H9 (cell line): ENCODE data around the gene ILK. TPM values are rescaled to one million over a fixed set of nuclear protein-coding genes. Genes with fewer than 3 reads are reported as not detected.

Source experiments
- DNase-seq: peaks from one replicate; pipeline ENCODE4 v3.0.0-alpha.2; 2017
- H2AFZ ChIP-seq: one replicate; pipeline ENCODE4 v1.6.1; 2013; ENCODE audit warnings: mild to moderate bottlenecking, low read length, control low read depth, moderate library complexity
- H2AK5ac ChIP-seq: 2 replicates; pipeline ENCODE4 v1.6.1; 2013; ENCODE audit warnings: low read length, control low read depth, mixed read lengths; ENCODE audit not compliant: insufficient read length
- H2BK120ac ChIP-seq: one replicate; pipeline ENCODE4 v1.6.1; 2013; ENCODE audit warnings: low read depth, mild to moderate bottlenecking, low read length, control low read depth, inconsistent platforms; ENCODE audit not compliant: poor library complexity, severe bottlenecking
- H2BK12ac ChIP-seq: 2 replicates; pipeline ENCODE4 v1.6.1; 2013; ENCODE audit warnings: low read length, control low read depth, mixed read lengths, low read depth; ENCODE audit not compliant: insufficient read length
- H2BK15ac ChIP-seq: 2 replicates; pipeline ENCODE4 v1.6.1; 2013; ENCODE audit warnings: low read depth, low read length, control low read depth
- H2BK20ac ChIP-seq: one replicate; pipeline ENCODE4 v1.6.1; 2013; ENCODE audit warnings: low read depth, mild to moderate bottlenecking, low read length, control low read depth, inconsistent platforms; ENCODE audit not compliant: poor library complexity, severe bottlenecking
- H2BK5ac ChIP-seq: 2 replicates; pipeline ENCODE4 v1.6.1; 2013; ENCODE audit warnings: low read length, control low read depth, mixed read lengths; ENCODE audit not compliant: insufficient read length
- H3K14ac ChIP-seq: 2 replicates; pipeline ENCODE4 v1.6.1; 2013; ENCODE audit warnings: low read length, control low read depth; ENCODE audit not compliant: insufficient read depth
- H3K18ac ChIP-seq: 2 replicates; pipeline ENCODE4 v1.6.1; 2013; ENCODE audit warnings: low read depth, mild to moderate bottlenecking, mixed read lengths, low read length, control low read depth; ENCODE audit not compliant: insufficient read length
- H3K23ac ChIP-seq: 2 replicates; pipeline ENCODE4 v1.6.1; 2013; ENCODE audit warnings: low read length, control low read depth, mixed read lengths, low read depth; ENCODE audit not compliant: insufficient read length
- H3K23me2 ChIP-seq: 2 replicates; pipeline ENCODE4 v1.6.1; 2013; ENCODE audit warnings: low read depth, mild to moderate bottlenecking, mixed read lengths, low read length, control low read depth; ENCODE audit not compliant: insufficient read length, poor library complexity, severe bottlenecking
- H3K27ac ChIP-seq: 2 replicates; pipeline ENCODE4 v1.5.1; 2013; ENCODE audit warnings: low read length, control low read depth, mixed read lengths, low read depth; ENCODE audit not compliant: insufficient read length
- H3K27me3 ChIP-seq: 2 replicates; pipeline ENCODE4 v1.6.1; 2013; ENCODE audit warnings: low read length, control low read depth, inconsistent platforms; ENCODE audit not compliant: insufficient read depth
- H3K4ac ChIP-seq: 2 replicates; pipeline ENCODE4 v1.6.1; 2013; ENCODE audit warnings: low read depth, mild to moderate bottlenecking, control low read depth, inconsistent platforms, low read length, moderate library complexity
- H3K4me1 ChIP-seq: 2 replicates; pipeline ENCODE4 v1.6.1; 2013; ENCODE audit warnings: low read length, control low read depth, inconsistent platforms; ENCODE audit not compliant: insufficient read depth
- H3K4me2 ChIP-seq: 2 replicates; pipeline ENCODE4 v1.6.1; 2013; ENCODE audit warnings: low read length, control low read depth, mixed read lengths; ENCODE audit not compliant: insufficient read length, insufficient read depth
- H3K56ac ChIP-seq: 2 replicates; pipeline ENCODE4 v1.6.1; 2013; ENCODE audit warnings: low read depth, mild to moderate bottlenecking, mixed read lengths, low read length, control low read depth; ENCODE audit not compliant: insufficient read length
- H3K79me1 ChIP-seq: 2 replicates; pipeline ENCODE4 v1.6.1; 2013; ENCODE audit warnings: low read depth, mild to moderate bottlenecking, moderate library complexity, low read length, control low read depth, inconsistent platforms; ENCODE audit not compliant: insufficient read depth, poor library complexity, severe bottlenecking
- H3K79me2 ChIP-seq: 2 replicates; pipeline ENCODE4 v1.6.1; 2013; ENCODE audit warnings: low read length, control low read depth, inconsistent platforms; ENCODE audit not compliant: insufficient read depth
- H3K9ac ChIP-seq: 2 replicates; pipeline ENCODE4 v1.6.1; 2013; ENCODE audit warnings: low read length, control low read depth, mixed read lengths; ENCODE audit not compliant: insufficient read length; ENCODE audit errors: extremely low read depth
- H3K9me3 ChIP-seq: one replicate; pipeline ENCODE4 v1.6.1; 2013; ENCODE audit warnings: low read depth, low read length, inconsistent platforms; ENCODE audit not compliant: control insufficient read depth
- H3T11ph ChIP-seq: one replicate; pipeline ENCODE4 v1.6.1; 2013; ENCODE audit warnings: mild to moderate bottlenecking, low read length, control low read depth, inconsistent platforms
- H4K20me1 ChIP-seq: one replicate; pipeline ENCODE4 v1.6.1; 2013; ENCODE audit not compliant: control insufficient read depth, insufficient read length, insufficient read depth
- H4K5ac ChIP-seq: 2 replicates; pipeline ENCODE4 v1.6.1; 2013; ENCODE audit warnings: low read depth, mild to moderate bottlenecking, mixed read lengths, low read length, control low read depth; ENCODE audit not compliant: insufficient read length
- H4K8ac ChIP-seq: replicated peaks from 2 replicates; pipeline ENCODE4 v1.6.1; 2013; ENCODE audit warnings: low read length, control low read depth, mixed read lengths, low read depth; ENCODE audit not compliant: insufficient read length
- H4K91ac ChIP-seq: 2 replicates; pipeline ENCODE4 v1.6.1; 2013; ENCODE audit warnings: low read depth, mild to moderate bottlenecking, moderate library complexity, mixed read lengths, low read length, control low read depth; ENCODE audit not compliant: insufficient read length
- H3K27ac Mint-ChIP-seq, 3 experiments: 2 replicates in 2 of 3; 3 replicates in 1 of 3; pipeline ENCODE4 v1.8.0; 2020 to 2021; ENCODE audit warnings: mixed read lengths in 3 of 3, mild to moderate bottlenecking in 1 of 3, moderate library complexity in 1 of 3
- H3K27me3 Mint-ChIP-seq: 2 replicates; pipeline ENCODE4 v1.8.0; 2021; ENCODE audit warnings: low read depth, mild to moderate bottlenecking, moderate library complexity, mixed read lengths
- H3K36me3 Mint-ChIP-seq, 3 experiments: 2 replicates in 2 of 3; 3 replicates in 1 of 3; pipeline ENCODE4 v1.8.0; 2020 to 2021; ENCODE audit warnings: low read depth in 3 of 3, mixed read lengths in 3 of 3; ENCODE audit not compliant: insufficient read depth in 1 of 3
- H3K4me1 Mint-ChIP-seq, 2 experiments: 2 replicates each; pipeline ENCODE4 v1.8.0; 2020; ENCODE audit warnings: mixed read lengths in 2 of 2
- H3K4me3 Mint-ChIP-seq, 2 experiments: 2 replicates in 1 of 2; 3 replicates in 1 of 2; pipeline ENCODE4 v1.8.0; 2020 to 2021; ENCODE audit warnings: mild to moderate bottlenecking in 2 of 2, mixed read lengths in 2 of 2, moderate library complexity in 1 of 2
- H3K9me3 Mint-ChIP-seq, 2 experiments: 2 replicates in 1 of 2; 3 replicates in 1 of 2; pipeline ENCODE4 v1.8.0; 2020; ENCODE audit warnings: mild to moderate bottlenecking in 2 of 2, mixed read lengths in 2 of 2, moderate library complexity in 1 of 2
- WGBS: extraction: QIAGEN DNeasy Blood & Tissue Kit; methylation state at CpG from one replicate; pipeline ENCODE4 v1.1.7; 2013; ENCODE audit warnings: missing lambda C conversion rate, low lambda C conversion rate, mixed read lengths; ENCODE audit not compliant: insufficient read length; ENCODE audit errors: extremely low coverage; 5-methylcytosine and 5-hydroxymethylcytosine counted together
- total RNA-seq: library from RNA; stranded (reverse); gene quantifications from 2 replicates; pipeline ENCODE4 v1.2.1, GENCODE V29; 2021
- TF ChIP-seq, protein P1 (sequence below): fragments of 200-600 bp; sonication (generic); conservative IDR thresholded peaks from 3 replicates; pipeline ENCODE4 v1.8.0; 2021; ENCODE audit warnings: antibody characterized with exemption, mild to moderate bottlenecking

The ILK gene
- total RNA-seq, 1 experiment from 2014 or later = 100 TPM

- Mint-ChIP-seq H3K27ac (no peak overlapping the region), H3K27me3 (peaks cover 49% of the 10 kb centered on the region), H3K4me1 (peaks cover 3% of the 10 kb centered on the region in 2 experiments; a peak in 2 of 4 replicates), H3K4me3 (peak overlapping the region; percentile 59 to 76), H3K9me3 (no peaks in the 10 kb centered on the region), H3K36me3 (peaks cover 2 to 28% (median 17%) of the 10 kb centered on the region in 3 experiments; a peak in 6 of 7 replicates)
- no peaks in the 10 kb centered on the region for H4K20me1 ChIP-seq
- H4K8ac ChIP-seq = no peak overlapping the region
- H3K23me2 ChIP-seq = peaks cover 9% of the 10 kb centered on the region
- no peak for DNase-seq
- WGBS = no CpG with 5 or more reads among the region's 28 CpGs
- H2BK5ac ChIP-seq = no peak overlapping the region
- H3K27me3 ChIP-seq = peaks cover 18% of the 10 kb centered on the region; the same call in 1 of the 2 replicates
- no peak overlapping the region for H2BK12ac ChIP-seq
- no peaks in the 10 kb centered on the region for H3K79me2 ChIP-seq
- H2AK5ac ChIP-seq = no peak overlapping the region
- no peak overlapping the region for H4K91ac ChIP-seq
- no peak overlapping the region for H3K23ac ChIP-seq
- TF ChIP-seq, protein P1, sequence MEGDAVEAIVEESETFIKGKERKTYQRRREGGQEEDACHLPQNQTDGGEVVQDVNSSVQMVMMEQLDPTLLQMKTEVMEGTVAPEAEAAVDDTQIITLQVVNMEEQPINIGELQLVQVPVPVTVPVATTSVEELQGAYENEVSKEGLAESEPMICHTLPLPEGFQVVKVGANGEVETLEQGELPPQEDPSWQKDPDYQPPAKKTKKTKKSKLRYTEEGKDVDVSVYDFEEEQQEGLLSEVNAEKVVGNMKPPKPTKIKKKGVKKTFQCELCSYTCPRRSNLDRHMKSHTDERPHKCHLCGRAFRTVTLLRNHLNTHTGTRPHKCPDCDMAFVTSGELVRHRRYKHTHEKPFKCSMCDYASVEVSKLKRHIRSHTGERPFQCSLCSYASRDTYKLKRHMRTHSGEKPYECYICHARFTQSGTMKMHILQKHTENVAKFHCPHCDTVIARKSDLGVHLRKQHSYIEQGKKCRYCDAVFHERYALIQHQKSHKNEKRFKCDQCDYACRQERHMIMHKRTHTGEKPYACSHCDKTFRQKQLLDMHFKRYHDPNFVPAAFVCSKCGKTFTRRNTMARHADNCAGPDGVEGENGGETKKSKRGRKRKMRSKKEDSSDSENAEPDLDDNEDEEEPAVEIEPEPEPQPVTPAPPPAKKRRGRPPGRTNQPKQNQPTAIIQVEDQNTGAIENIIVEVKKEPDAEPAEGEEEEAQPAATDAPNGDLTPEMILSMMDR = no peak
- H3T11ph ChIP-seq = no peak overlapping the region
- no peak overlapping the region for H3K56ac ChIP-seq
- no peak overlapping the region for H4K5ac ChIP-seq
- no peak overlapping the region for H3K27ac ChIP-seq
- no peak overlapping the region for H3K18ac ChIP-seq
- H2BK120ac ChIP-seq = no peak overlapping the region
- H3K14ac ChIP-seq = no peak overlapping the region
- no peaks in the 10 kb centered on the region for H3K9me3 ChIP-seq
- H3K79me1 ChIP-seq = no peaks in the 10 kb centered on the region
- no peak overlapping the region for H3K9ac ChIP-seq
- H3K4me1 ChIP-seq = no peaks in the 10 kb centered on the region
- no peak overlapping the region for H3K4ac ChIP-seq
- H2BK20ac ChIP-seq = no peak overlapping the region
- H2BK15ac ChIP-seq = no peak overlapping the region
- peak overlapping the region; percentile 50 for H3K4me2 ChIP-seq
- no peak overlapping the region for H2AFZ ChIP-seq
Measured at GRCh38 chr11:6630632-6631291, 27.2 kb downstream of the ILK start.
